T-cell (primary cell): ENCODE results near the gene SPINK2. TPM values are rescaled to one million over a fixed set of nuclear protein-coding genes. Genes with fewer than 3 reads are reported as not detected.

Source experiments
- ATAC-seq, 4 experiments: fragments of 200-7000 bp in 3 of 4; fragments of 150-1000 bp in 1 of 4; cut with Tn5 transposase; replicated peaks in 1 of 4; 1 replicate in 3 of 4; 2 replicates in 1 of 4; pipeline ENCODE4 v1.10.0; 2021; ENCODE audit warnings: moderate library complexity in 3 of 4, mild to moderate bottlenecking in 2 of 4, moderate number of reproducible peaks in 1 of 4
- CTCF ChIA-PET, 2 donors: fragments of 300-600 bp; sonication (Branson Sonifier 250); formaldehyde crosslinking; loops; one replicate each; lab custom pipeline; 2022; ENCODE audit warnings: antibody characterized with exemption in 2 of 2; lab: Charles Lee
- POLR2A ChIA-PET, 2 donors: fragments of 300-600 bp; sonication (Branson Sonifier 250); formaldehyde crosslinking; loops; one replicate each; lab custom pipeline; 2022; ENCODE audit warnings: antibody characterized with exemption in 2 of 2; lab: Charles Lee
- DNase-seq, 35 experiments: peaks; one replicate each; pipeline versions ENCODE4 v3.0.0 to v3.0.0-alpha.2; 2013 to 2023
- H3K27ac ChIP-seq: one replicate; pipeline ENCODE4 v1.5.1; 2013; ENCODE audit warnings: low read length
- H3K27me3 ChIP-seq, 2 experiments: replicated peaks in 1 of 2; 1 replicate in 1 of 2; 2 replicates in 1 of 2; pipeline versions ENCODE4 v1.6.1 to v1.7.0; 2013; ENCODE audit warnings: low read length in 1 of 2, mixed read lengths in 1 of 2; ENCODE audit not compliant: control insufficient read depth in 2 of 2, insufficient read depth in 2 of 2; ENCODE audit errors: extremely low read depth in 1 of 2
- H3K36me3 ChIP-seq, 2 donors: 1 replicate in 1 of 2; 2 replicates in 1 of 2; pipeline versions ENCODE4 v1.6.1 to v1.7.0; 2013; ENCODE audit warnings: low read length in 1 of 2; ENCODE audit not compliant: control insufficient read depth in 2 of 2, insufficient read depth in 1 of 2; ENCODE audit errors: extremely low read depth in 1 of 2
- H3K4me1 ChIP-seq, 2 experiments: 1 replicate in 1 of 2; 2 replicates in 1 of 2; pipeline versions ENCODE4 v1.6.1 to v1.7.0; 2013; ENCODE audit warnings: low read length in 2 of 2, mixed read lengths in 1 of 2; ENCODE audit not compliant: insufficient read depth in 2 of 2, control insufficient read depth in 1 of 2; ENCODE audit errors: extremely low read depth in 1 of 2
- H3K4me3 ChIP-seq, 2 donors: 1 replicate in 1 of 2; 2 replicates in 1 of 2; pipeline versions ENCODE4 v1.5.1 to v1.7.0; 2013; ENCODE audit warnings: mild to moderate bottlenecking in 2 of 2, low read length in 1 of 2, moderate library complexity in 1 of 2; ENCODE audit not compliant: control insufficient read depth in 1 of 2; ENCODE audit errors: extremely low read depth in 1 of 2
- H3K9me3 ChIP-seq: 2 replicates; pipeline ENCODE4 v1.7.0; 2013
- H3K27ac Mint-ChIP-seq, 2 donors: one replicate each; pipeline ENCODE4 v1.8.0; 2020 to 2021; ENCODE audit warnings: mild to moderate bottlenecking in 2 of 2, mixed read lengths in 2 of 2
- H3K27me3 Mint-ChIP-seq, 2 donors: one replicate each; pipeline ENCODE4 v1.8.0; 2021 to 2022; ENCODE audit warnings: mixed read lengths in 2 of 2
- H3K36me3 Mint-ChIP-seq: one replicate; pipeline ENCODE4 v1.8.0; 2021; ENCODE audit warnings: mixed read lengths
- H3K4me1 Mint-ChIP-seq, 3 donors: one replicate each; pipeline ENCODE4 v1.8.0; 2020 to 2022; ENCODE audit warnings: mixed read lengths in 3 of 3, mild to moderate bottlenecking in 1 of 3
- H3K4me3 Mint-ChIP-seq, 3 donors: one replicate each; pipeline ENCODE4 v1.8.0; 2020 to 2022; ENCODE audit warnings: mild to moderate bottlenecking in 3 of 3, mixed read lengths in 3 of 3, moderate library complexity in 3 of 3
- H3K9me3 Mint-ChIP-seq, 3 donors: one replicate each; pipeline ENCODE4 v1.8.0; 2020 to 2022; ENCODE audit warnings: mixed read lengths in 3 of 3
- WGBS: methylation state at CpG from one replicate; pipeline ENCODE4 v1.1.5; 2013; ENCODE audit warnings: missing lambda C conversion rate; ENCODE audit not compliant: insufficient coverage; 5-methylcytosine and 5-hydroxymethylcytosine counted together
- total RNA-seq, 35 experiments: library from RNA in 6 of 35; stranded (reverse) in 6 of 35; fragments of 120-200 nt in 1 of 35; gene quantifications; one replicate each; pipeline versions ENCODE4 v1.2.1 to v1.2.4 and lab custom pipeline; 2013 to 2026

SPINK2 gene, protein sequence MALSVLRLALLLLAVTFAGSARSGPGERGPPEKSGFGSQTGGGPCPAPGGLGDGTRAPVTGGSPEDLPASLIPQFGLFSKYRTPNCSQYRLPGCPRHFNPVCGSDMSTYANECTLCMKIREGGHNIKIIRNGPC
- total RNA-seq (10 to 100 TPM in 1 of 5 donors, 1 to 10 TPM in 4; 2.0 to 11.6 (median 3.9) TPM), total RNA-seq (lab: John Stamatoyannopoulos, UW) (0.11 to 8.8 (median 1.6) reads per million in 29 experiments)
- 5.3 TPM for total RNA-seq (2013)

DNA sequence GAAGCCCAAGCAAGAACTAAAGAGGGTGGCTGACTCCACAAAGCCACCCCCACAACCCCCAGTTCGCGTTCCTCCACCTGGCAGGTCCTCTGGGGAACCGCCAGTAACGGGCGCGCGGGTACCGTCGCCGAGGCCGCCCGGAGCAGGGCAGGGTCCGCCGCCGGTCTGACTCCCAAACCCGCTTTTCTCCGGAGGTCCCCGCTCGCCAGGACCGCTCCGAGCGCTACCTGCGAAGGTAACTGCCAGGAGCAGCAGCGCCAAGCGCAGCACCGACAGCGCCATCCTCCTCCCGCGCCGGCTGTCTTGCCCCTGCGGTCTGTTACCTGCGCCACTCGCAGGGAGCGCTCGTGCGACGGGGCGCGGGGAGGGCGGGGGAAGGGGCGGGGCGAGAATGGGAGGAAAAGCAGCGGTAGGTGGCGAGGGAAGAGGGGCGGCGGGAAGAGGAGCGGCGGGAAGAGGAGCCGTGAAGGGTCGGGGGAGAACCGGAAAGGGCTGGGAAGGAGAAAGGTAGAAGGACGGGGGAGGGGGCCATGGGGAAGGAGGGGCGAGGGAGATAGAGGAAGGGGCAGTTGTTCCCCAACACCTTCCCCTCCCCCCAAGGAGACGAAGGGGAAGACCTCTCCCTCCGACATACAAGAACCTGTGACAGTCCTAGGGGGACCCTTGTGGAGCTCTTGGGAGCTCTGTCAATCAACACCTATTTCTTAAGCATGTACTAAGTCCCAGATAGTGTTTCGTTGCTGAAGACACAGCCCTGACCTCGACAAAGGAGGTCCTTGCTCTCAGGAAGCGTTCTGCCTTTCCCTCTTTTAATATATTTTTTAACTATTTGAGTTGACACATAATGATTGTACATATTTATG lies at the start of gene SPINK2:
SPINK2 (minus strand) TSS at position 321 of the 863 bp plus-strand sequence; CDS start at position 282, 39 bp downstream.
- POLR2A ChIA-PET, result interaction anchor here in 1 of 2 donors (0.6 kb wide), 1 partner anchor 222 kb away, joined by 3 read pairs; no protein-coding TSS in a partner anchor
- peaks cover 10 to 26% of the 10 kb centered on the region in 2 experiments for H3K4me1 ChIP-seq

DNA sequence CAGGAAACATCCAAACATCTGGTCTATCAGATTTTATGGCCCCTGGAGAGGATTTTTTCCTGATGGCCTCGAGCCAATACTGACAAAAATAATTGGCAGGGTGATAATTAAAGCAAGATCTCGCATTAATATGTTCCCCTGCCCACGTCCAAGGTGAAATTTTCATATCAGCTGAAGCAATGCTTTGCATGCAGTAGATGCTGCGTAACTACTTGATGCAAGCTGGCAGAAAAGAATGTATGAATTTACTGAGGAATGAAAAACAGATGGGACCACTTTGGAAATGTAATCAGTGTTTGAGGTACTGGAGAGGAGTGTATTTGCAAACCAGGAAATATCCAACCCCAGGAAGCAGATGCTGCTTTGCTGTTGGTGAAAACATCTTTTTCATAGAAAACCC lies 49.4 kb upstream of the SPINK2 start:
- H3K4me1 ChIP-seq, result peaks cover 0 to 4% of the 10 kb centered on the region in 2 experiments
- no peaks in the 10 kb centered on the region for H3K36me3 ChIP-seq
- H3K4me1 Mint-ChIP-seq, result peaks cover 7 to 12% (median 8%) of the 10 kb centered on the region in 3 donors
- no peak overlapping the region for H3K27ac Mint-ChIP-seq
- H3K27me3 Mint-ChIP-seq, result no peaks in the 10 kb centered on the region
- no peaks in the 10 kb centered on the region for H3K9me3 ChIP-seq
- H3K4me3 ChIP-seq, result no peak overlapping the region
- H3K36me3 Mint-ChIP-seq, result no peaks in the 10 kb centered on the region
- no peak for DNase-seq
- no peak for ATAC-seq
- CTCF ChIA-PET, result interaction anchor here in 1 of 2 donors (0.6 kb wide), 2 partner anchors 145 to 213 kb away, joined by 3 to 4 read pairs; no protein-coding TSS in a partner anchor
- no peaks in the 10 kb centered on the region for H3K9me3 Mint-ChIP-seq
- H3K27me3 ChIP-seq, result peaks cover 0 to 13% of the 10 kb centered on the region in 2 experiments
- POLR2A ChIA-PET, result interaction anchor here in 1 of 2 donors (0.6 to 0.7 kb wide), 2 partner anchors 30 to 108 kb away, joined by 6 to 7 read pairs; no protein-coding TSS in a partner anchor
- WGBS, result 60% methylated on average over 3 of the region's 4 CpGs
- H3K4me3 Mint-ChIP-seq, result peak overlapping the region in 1 of 3 donors; percentile 36
- no peak overlapping the region for H3K27ac ChIP-seq

More for the DNA sequence above, at the start of gene SPINK2:
- H3K9me3 Mint-ChIP-seq, result no peaks in the 10 kb centered on the region
- no peaks in the 10 kb centered on the region for H3K36me3 ChIP-seq
- no peak within 1 kb of the TSS for H3K27ac ChIP-seq
- ATAC-seq (peak; percentile 84 to 94 (median 87)), DNase-seq (peak; percentile 53 to 84 (median 67))
- H3K9me3 ChIP-seq, result no peaks in the 10 kb centered on the region
- H3K27me3 ChIP-seq, result peaks cover 0 to 3% of the 10 kb centered on the region in 2 experiments
- H3K4me1 Mint-ChIP-seq, result peaks cover 24 to 34% (median 34%) of the 10 kb centered on the region in 3 donors
- H3K27me3 Mint-ChIP-seq, result no peaks in the 10 kb centered on the region
- peak within 1 kb of the TSS; percentile 10 to 61 for H3K27ac Mint-ChIP-seq
- no peaks in the 10 kb centered on the region for H3K36me3 Mint-ChIP-seq
- CTCF ChIA-PET, result interaction anchor here in 1 of 2 donors (0.5 to 1.3 kb wide), 3 partner anchors 16 to 398 kb away, joined by 3 to 6 read pairs (median 5); no protein-coding TSS in a partner anchor
- peak within 1 kb of the TSS; percentile 61 to 67 for H3K4me3 ChIP-seq
- peak within 1 kb of the TSS; percentile 74 to 78 (median 75) for H3K4me3 Mint-ChIP-seq
- under 1% methylated on average over 26 of the region's 58 CpGs for WGBS

DNA sequence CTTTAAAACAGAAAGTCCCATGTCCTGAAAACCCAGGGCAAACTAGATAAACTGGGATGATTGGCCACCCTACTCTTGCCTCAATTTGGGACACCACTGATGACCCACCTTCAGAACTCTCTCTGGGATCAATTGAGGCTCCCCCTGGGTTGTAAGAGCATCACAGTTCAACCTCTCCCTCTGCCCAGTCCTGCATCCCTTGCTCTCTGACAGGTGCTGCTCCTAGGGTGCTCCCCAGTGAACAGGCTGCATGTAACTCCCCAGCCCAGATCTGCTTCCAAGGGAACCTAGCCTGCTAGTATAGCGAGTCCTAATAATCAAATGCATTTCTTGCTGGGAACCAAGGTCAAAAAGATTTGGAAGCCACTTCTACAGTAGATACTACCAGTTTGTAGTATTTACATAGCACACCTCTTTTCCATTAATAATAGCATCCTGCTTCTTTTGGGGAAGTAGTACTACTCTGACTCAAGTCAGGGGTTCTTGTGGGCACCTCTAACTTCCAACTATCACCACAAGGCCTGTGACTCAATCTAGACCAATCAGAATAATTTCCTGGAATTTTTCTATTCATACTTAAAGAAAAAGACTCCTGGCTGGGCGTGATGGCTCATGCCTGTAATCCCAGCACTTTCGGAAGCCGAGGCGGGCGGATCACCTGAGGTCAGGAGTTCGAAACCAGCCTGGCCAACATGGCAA lies 42.1 kb upstream of the SPINK2 start:
- ChIA-PET CTCF (interaction anchor here in 1 of 2 donors (0.7 kb wide), 1 partner anchor 30 kb away, joined by 6 read pairs; no protein-coding TSS in a partner anchor), POLR2A (no interaction called here)
- Mint-ChIP-seq H3K36me3 (no peaks in the 10 kb centered on the region), H3K27me3 (no peaks in the 10 kb centered on the region), H3K9me3 (no peaks in the 10 kb centered on the region), H3K4me3 (no peak overlapping the region), H3K27ac (no peak overlapping the region), H3K4me1 (no peaks in the 10 kb centered on the region)
- Histone ChIP-seq H3K4me1 (no peaks in the 10 kb centered on the region), H3K36me3 (no peaks in the 10 kb centered on the region), H3K9me3 (no peaks in the 10 kb centered on the region), H3K27ac (no peak overlapping the region), H3K4me3 (no peak overlapping the region), H3K27me3 (peaks cover 0 to 5% of the 10 kb centered on the region in 2 experiments)
- DNase-seq (no peak), ATAC-seq (no peak)
- 83% methylated on average over 2 of the region's 7 CpGs for WGBS

DNA sequence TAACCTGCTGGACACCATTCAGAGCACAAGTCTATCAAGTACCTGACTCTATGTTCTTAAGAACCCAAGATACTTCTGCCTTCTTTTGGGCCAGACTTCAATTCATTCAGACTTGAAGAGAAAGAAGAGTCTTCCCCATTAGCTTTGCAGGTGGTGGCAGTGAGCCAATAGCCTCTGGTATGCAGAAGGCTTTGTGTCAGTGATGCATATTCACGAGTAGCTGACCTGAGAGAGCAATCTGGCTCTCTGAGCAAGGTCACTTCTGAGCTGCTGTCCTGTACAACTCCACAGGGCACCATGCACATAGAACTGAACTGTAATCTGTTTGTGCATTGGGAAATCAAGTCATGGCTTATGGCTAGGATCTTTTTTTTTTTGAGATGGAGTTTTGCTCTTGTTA lies 39.9 kb upstream of the SPINK2 start:
- Mint-ChIP-seq H3K4me1 (no peaks in the 10 kb centered on the region), H3K27me3 (no peaks in the 10 kb centered on the region), H3K9me3 (no peaks in the 10 kb centered on the region), H3K27ac (no peak overlapping the region), H3K36me3 (no peaks in the 10 kb centered on the region), H3K4me3 (no peak overlapping the region)
- Histone ChIP-seq H3K27me3 (no peaks in the 10 kb centered on the region), H3K4me1 (no peaks in the 10 kb centered on the region), H3K27ac (no peak overlapping the region), H3K36me3 (no peaks in the 10 kb centered on the region), H3K4me3 (no peak overlapping the region), H3K9me3 (no peaks in the 10 kb centered on the region)
- WGBS, result 40% methylated on average over 1 of the region's 1 CpG
- no peak for DNase-seq
- no peak for ATAC-seq
- ChIA-PET POLR2A (no interaction called here), CTCF (no interaction called here)

DNA sequence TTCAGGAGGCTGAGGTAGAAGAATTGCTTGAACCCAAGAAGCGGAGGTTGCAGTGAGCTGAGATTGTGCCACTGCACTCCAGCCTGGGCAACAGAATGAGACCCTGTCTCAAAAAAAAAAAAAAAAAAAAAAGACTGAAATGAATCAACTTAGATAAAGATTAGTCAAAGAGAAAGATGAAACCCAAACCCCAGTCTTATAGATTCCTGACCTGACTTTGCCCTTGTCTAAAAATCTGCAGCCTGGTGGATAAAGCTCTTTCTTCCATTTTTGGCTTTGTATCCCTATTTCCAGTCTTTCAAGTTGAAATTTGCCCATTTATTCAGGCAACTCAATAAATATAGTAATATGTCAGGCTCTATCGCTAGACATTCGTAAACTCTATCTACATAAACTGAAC lies 39.3 kb upstream of the SPINK2 start:
- CTCF ChIA-PET, result interaction anchor here (0.7 kb wide), 2 partner anchors 323 to 426 kb away, joined by 4 to 5 read pairs; no protein-coding TSS in a partner anchor
- DNase-seq, result no peak
- H3K27ac ChIP-seq, result no peak overlapping the region
- H3K9me3 ChIP-seq, result no peaks in the 10 kb centered on the region
- ATAC-seq, result no peak
- H3K36me3 ChIP-seq, result no peaks in the 10 kb centered on the region
- H3K27me3 Mint-ChIP-seq, result no peaks in the 10 kb centered on the region
- no peak overlapping the region for H3K27ac Mint-ChIP-seq
- H3K4me3 Mint-ChIP-seq, result no peak overlapping the region
- POLR2A ChIA-PET, result no interaction called here
- H3K4me1 ChIP-seq, result no peaks in the 10 kb centered on the region
- no peak overlapping the region for H3K4me3 ChIP-seq
- no peaks in the 10 kb centered on the region for H3K9me3 Mint-ChIP-seq
- H3K36me3 Mint-ChIP-seq, result no peaks in the 10 kb centered on the region
- no CpG with 5 or more reads among the region's 3 CpGs for WGBS
- H3K27me3 ChIP-seq, result no peaks in the 10 kb centered on the region
- H3K4me1 Mint-ChIP-seq, result no peaks in the 10 kb centered on the region

DNA sequence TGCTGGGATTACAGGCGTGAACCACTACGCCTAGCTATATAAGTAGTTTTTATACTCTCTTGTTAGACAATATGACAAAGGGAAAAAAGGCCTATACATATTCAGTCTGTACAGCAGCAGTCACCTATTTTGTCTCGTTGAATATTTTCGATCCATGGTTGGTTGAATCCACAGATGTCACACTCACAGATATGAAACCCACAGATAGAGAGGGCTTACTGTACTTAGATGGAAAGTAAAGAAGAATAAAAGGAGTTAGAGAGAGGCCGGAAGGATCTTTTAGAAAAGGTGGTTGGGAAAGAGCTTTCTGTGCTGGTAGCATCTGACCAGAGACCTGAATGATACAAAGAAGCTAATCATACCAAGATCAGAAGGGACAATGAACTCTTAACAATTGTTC lies 38.3 kb upstream of the SPINK2 start:
- ChIA-PET POLR2A (no interaction called here), CTCF (no interaction called here)
- H3K36me3 ChIP-seq, result no peaks in the 10 kb centered on the region
- no peak overlapping the region for H3K4me3 ChIP-seq
- H3K27me3 ChIP-seq, result no peaks in the 10 kb centered on the region
- no peak for DNase-seq
- H3K4me1 ChIP-seq, result no peaks in the 10 kb centered on the region
- no peak overlapping the region for H3K27ac Mint-ChIP-seq
- no peaks in the 10 kb centered on the region for H3K36me3 Mint-ChIP-seq
- H3K27me3 Mint-ChIP-seq, result no peaks in the 10 kb centered on the region
- no peaks in the 10 kb centered on the region for H3K9me3 ChIP-seq
- no peaks in the 10 kb centered on the region for H3K4me1 Mint-ChIP-seq
- no peak overlapping the region for H3K27ac ChIP-seq
- ATAC-seq, result no peak
- no peak overlapping the region for H3K4me3 Mint-ChIP-seq
- H3K9me3 Mint-ChIP-seq, result no peaks in the 10 kb centered on the region
- WGBS, result no CpG with 5 or more reads among the region's 5 CpGs
